Regular cardiac myocyte (primary cell): ENCODE results near the gene HNRNPR. TPM values are rescaled to one million over a fixed set of nuclear protein-coding genes. Genes with fewer than 3 reads are reported as not detected.

ENCODE experiments used
- total RNA-seq: library from RNA; depleted of rRNA; stranded (reverse); fragments of >200 nt; gene quantifications from 2 replicates; pipeline ENCODE4 v1.2.3, GENCODE V29; 2014

HNRNPR gene
- 53.8 and 103 TPM in 2 replicates for total RNA-seq

DNA sequence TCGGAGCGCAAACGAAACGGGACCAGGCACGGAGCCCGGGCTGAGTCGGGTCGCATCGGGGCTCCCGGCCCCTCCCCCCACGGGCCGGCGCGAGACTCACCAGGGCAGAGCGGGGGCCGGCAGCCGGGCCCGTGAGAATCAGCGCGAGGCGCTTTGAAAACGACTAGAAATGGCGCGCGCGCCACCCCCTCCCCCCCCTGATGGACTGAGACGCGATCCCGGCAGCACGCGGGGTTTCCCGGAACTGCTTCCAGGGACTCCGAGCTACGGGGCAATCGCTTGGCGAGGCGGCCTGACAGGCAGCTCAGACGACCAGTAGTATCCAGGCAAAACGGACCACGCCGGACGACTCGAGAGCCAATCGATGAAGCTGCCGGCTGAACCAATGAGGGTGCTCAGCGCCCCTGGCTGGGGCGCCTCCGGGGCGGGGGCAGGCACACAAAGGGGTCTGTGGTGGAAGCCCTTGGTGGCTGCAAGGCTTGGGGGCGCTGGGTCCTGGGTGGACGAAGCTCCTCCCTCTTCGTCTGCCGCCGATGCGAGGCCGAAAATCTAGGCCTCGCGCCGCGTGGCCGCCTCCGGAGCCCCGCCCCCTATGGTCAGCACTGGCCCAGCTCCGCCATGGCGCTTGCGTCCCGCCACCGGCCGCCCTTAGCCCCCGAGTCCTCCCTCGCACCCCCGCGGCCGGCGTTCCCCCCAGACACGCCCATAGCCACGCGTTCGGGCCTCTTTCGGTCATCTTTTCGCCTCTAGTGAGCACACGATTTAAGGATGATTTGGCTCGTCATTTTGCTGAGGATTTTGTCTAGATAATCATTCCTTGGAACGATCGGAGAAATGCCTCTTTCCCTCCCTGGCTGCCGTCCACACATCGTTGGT is at the start of gene HNRNPR:
HNRNPR (minus strand) TSS at position 174 of the 876 bp plus-strand sequence. CDS start 3,276 bp downstream, outside the sequence.

DNA sequence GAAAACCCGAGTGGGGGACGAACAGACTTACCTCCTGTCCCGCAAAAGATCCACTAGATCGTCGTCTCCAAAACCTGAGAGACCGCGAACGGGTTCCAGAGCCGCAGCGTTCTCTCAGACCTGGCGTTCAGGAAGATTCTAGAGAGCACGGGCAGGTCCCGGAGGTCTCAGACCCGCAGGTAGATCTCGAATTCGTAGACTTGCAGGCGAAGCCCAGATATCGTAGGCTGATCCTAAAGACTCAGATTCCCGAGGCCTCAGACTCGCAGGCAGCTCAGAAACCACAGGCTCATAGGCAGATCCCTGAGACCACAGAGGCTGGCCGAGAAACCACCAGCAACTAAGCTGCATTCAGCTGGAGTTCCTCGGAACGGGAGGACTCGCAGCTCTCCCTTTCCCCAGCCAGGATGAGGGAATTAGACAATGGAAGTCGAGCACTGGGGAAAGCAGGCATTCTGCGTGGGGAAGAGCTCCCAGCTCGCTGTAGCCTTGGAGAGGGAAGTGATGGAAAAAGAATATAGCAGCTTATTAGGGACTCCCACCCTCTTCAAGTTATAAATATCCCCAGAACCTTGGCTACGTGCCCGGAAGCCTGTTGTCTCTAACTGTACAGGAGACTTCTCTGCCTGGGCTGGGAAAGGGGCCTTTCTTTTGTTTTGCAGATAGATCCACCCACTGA is 25.4 kb upstream of the HNRNPR start, which contains the start of gene ZNF436:
ZNF436 (minus strand) TSS at position 502 of the 679 bp plus-strand sequence. CDS start 1,831 bp downstream, outside the sequence.

Other genes starting within 250 kb of the HNRNPR start
- 16.3 and 32.2 TPM in 2 replicates for gene LUZP1, start 175.4 kb downstream of the HNRNPR start, total RNA-seq
- not detected in 2 replicates for gene HTR1D, start 126.8 kb downstream of the HNRNPR start, total RNA-seq
- gene ZNF436, start 25.6 kb upstream of the HNRNPR start, total RNA-seq, result 14.6 and 26.8 TPM in 2 replicates
- 2.9 and 10.7 TPM in 2 replicates for gene TCEA3, start 80.5 kb upstream of the HNRNPR start, total RNA-seq
- gene ASAP3, start 139.9 kb upstream of the HNRNPR start, total RNA-seq, result 10.5 and 32.1 TPM in 2 replicates
- under 0.01 and 1.3 TPM in 2 replicates for gene E2F2, start 186.9 kb upstream of the HNRNPR start, total RNA-seq
- gene ID3, start 215.2 kb upstream of the HNRNPR start, total RNA-seq, result 289 and 387 TPM in 2 replicates